Caco-2 (cell line): Measurements from ENCODE around the gene DLX4. TPM values are rescaled to one million over a fixed set of nuclear protein-coding genes. Genes with fewer than 3 reads are reported as not detected.
A peak's percentile ranks its signal among the peaks of the same experiment; 100 is the strongest.

ENCODE experiments used
- BruUV-seq: library from RNA; stranded (reverse); fragments of 400-500 nt; replicated peaks from 2 replicates; lab custom pipeline; 2021; lab: Mats Ljungman, UMichigan
- CTCF ChIA-PET: fragments of 300-600 bp; sonication (Branson Sonifier 250); formaldehyde crosslinking; loops from one replicate; lab custom pipeline; 2022; ENCODE audit warnings: antibody characterized with exemption; lab: Charles Lee
- POLR2A ChIA-PET: fragments of 300-600 bp; sonication (Branson Sonifier 250); formaldehyde crosslinking; loops from one replicate; lab custom pipeline; 2022; ENCODE audit warnings: antibody characterized with exemption; lab: Charles Lee
- DNase-seq, 2 experiments: peaks; one replicate each; pipeline versions ENCODE4 v3.0.0 to v3.0.0-alpha.2; 2020 to 2022
- H3K27me3 ChIP-seq: replicated peaks from 2 replicates; pipeline ENCODE4 v1.6.0; 2011; ENCODE audit warnings: low read length; ENCODE audit not compliant: control insufficient read depth, insufficient read depth
- H3K36me3 ChIP-seq: 2 replicates; pipeline ENCODE4 v1.5.1; 2011; ENCODE audit warnings: low read length; ENCODE audit not compliant: control insufficient read depth, insufficient read depth
- H3K4me1 ChIP-seq: fragments of 250-450 bp; sonication (Bioruptor Pico); 2 replicates; pipeline ENCODE4 v1.5.1; 2020; ENCODE audit warnings: mild to moderate bottlenecking
- H3K4me3 ChIP-seq: 2 replicates; pipeline ENCODE4 v1.5.1; 2011; ENCODE audit warnings: low read depth, mild to moderate bottlenecking, control low read depth, low read length
- H3K9me3 ChIP-seq: fragments of 250-450 bp; sonication (Bioruptor Pico); 2 replicates; pipeline ENCODE4 v1.5.1; 2020; ENCODE audit warnings: mild to moderate bottlenecking, moderate library complexity
- H3K27ac Mint-ChIP-seq: one replicate; pipeline ENCODE4 v1.8.0; 2022; ENCODE audit warnings: mixed read lengths; ENCODE audit not compliant: unreplicated experiment
- H3K27me3 Mint-ChIP-seq: one replicate; pipeline ENCODE4 v1.8.0; 2022; ENCODE audit warnings: mixed read lengths; ENCODE audit not compliant: insufficient read depth, unreplicated experiment
- H3K36me3 Mint-ChIP-seq: one replicate; pipeline ENCODE4 v1.8.0; 2022; ENCODE audit warnings: mild to moderate bottlenecking, mixed read lengths; ENCODE audit not compliant: insufficient read depth, unreplicated experiment
- H3K4me1 Mint-ChIP-seq: one replicate; pipeline ENCODE4 v1.8.0; 2022; ENCODE audit warnings: low read depth, mixed read lengths; ENCODE audit not compliant: unreplicated experiment
- H3K4me3 Mint-ChIP-seq: one replicate; pipeline ENCODE4 v1.8.0; 2022; ENCODE audit warnings: mild to moderate bottlenecking, moderate library complexity, mixed read lengths; ENCODE audit not compliant: unreplicated experiment
- H3K9me3 Mint-ChIP-seq: one replicate; pipeline ENCODE4 v1.8.0; 2022; ENCODE audit warnings: mixed read lengths; ENCODE audit not compliant: unreplicated experiment
- intact Hi-C: fragments of 100-400 bp; cut with micrococcal nuclease; formaldehyde crosslinking; loops from one replicate; pipeline ENCODE4 v1.10.0; 2022; ENCODE audit not compliant: unreplicated experiment
- total RNA-seq: library from RNA; stranded (reverse); gene quantifications from 2 replicates; pipeline ENCODE4 v1.2.3, GENCODE V29; 2022
- TF ChIP-seq, protein P1 (sequence below), 2 experiments: fragments of 200-600 bp in 1 of 2; IDR thresholded peaks; 1 replicate in 1 of 2; 2 replicates in 1 of 2; pipeline versions ENCODE4 v1.5.1 to v1.8.0; 2011 to 2022; ENCODE audit warnings: antibody characterized with exemption in 1 of 2, control low read depth in 1 of 2, inconsistent platforms in 1 of 2, low read depth in 1 of 2, low read length in 1 of 2, mild to moderate bottlenecking in 1 of 2, moderate library complexity in 1 of 2; ENCODE audit not compliant: insufficient read depth in 1 of 2, severe bottlenecking in 1 of 2, unreplicated experiment in 1 of 2

Gene DLX4
- total RNA-seq, 1 experiment from 2014 or later = 27.0 TPM

- no TSS peak for BruUV-seq
- no peaks in the 10 kb centered on the region for H3K36me3 ChIP-seq
Observed at GRCh38 chr17:49946964-49947584, 21.9 kb upstream of the DLX4 start.

GRCh38 chr17:49949634-49950033 is 19.4 kb upstream of the DLX4 start:
- CTCF ChIA-PET = interaction anchor here (0.9 to 4.9 kb wide), 2 partner anchors 9 to 22 kb away, joined by 3 to 45 read pairs; no protein-coding TSS in a partner anchor
- Mint-ChIP-seq H3K4me1 (peaks cover 25% of the 10 kb centered on the region), H3K27ac (peak overlapping the region; percentile 9), H3K36me3 (no peaks in the 10 kb centered on the region), H3K4me3 (no peak overlapping the region), H3K27me3 (no peaks in the 10 kb centered on the region), H3K9me3 (no peaks in the 10 kb centered on the region)
- TF ChIP-seq, protein P1, sequence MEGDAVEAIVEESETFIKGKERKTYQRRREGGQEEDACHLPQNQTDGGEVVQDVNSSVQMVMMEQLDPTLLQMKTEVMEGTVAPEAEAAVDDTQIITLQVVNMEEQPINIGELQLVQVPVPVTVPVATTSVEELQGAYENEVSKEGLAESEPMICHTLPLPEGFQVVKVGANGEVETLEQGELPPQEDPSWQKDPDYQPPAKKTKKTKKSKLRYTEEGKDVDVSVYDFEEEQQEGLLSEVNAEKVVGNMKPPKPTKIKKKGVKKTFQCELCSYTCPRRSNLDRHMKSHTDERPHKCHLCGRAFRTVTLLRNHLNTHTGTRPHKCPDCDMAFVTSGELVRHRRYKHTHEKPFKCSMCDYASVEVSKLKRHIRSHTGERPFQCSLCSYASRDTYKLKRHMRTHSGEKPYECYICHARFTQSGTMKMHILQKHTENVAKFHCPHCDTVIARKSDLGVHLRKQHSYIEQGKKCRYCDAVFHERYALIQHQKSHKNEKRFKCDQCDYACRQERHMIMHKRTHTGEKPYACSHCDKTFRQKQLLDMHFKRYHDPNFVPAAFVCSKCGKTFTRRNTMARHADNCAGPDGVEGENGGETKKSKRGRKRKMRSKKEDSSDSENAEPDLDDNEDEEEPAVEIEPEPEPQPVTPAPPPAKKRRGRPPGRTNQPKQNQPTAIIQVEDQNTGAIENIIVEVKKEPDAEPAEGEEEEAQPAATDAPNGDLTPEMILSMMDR (IDR thresholded peaks at IDR 0.05; ENCODE audit: insufficient read depth in 1 of 2, low read depth in 1 of 2, low read length in 1 of 2, severe bottlenecking in 1 of 2, unreplicated experiment in 1 of 2) = no peak
- POLR2A ChIA-PET = interaction anchor here (0.6 kb wide), 1 partner anchor 10 kb away, joined by 6 read pairs; no protein-coding TSS in a partner anchor
- Histone ChIP-seq H3K4me3 (no peak overlapping the region), H3K27me3 (no peaks in the 10 kb centered on the region), H3K36me3 (no peaks in the 10 kb centered on the region), H3K4me1 (peaks cover 10% of the 10 kb centered on the region), H3K9me3 (no peaks in the 10 kb centered on the region)
- no peak for DNase-seq
- no TSS peak for BruUV-seq
- intact Hi-C loops = no loop called here

More at GRCh38 chr17:49946964-49947584, 21.9 kb upstream of the DLX4 start:
- H3K4me1 ChIP-seq = peaks cover 11% of the 10 kb centered on the region
- H3K4me3 ChIP-seq = no peak overlapping the region
- H3K27me3 Mint-ChIP-seq = no peaks in the 10 kb centered on the region
- intact Hi-C loops = no loop called here
- H3K4me3 Mint-ChIP-seq = no peak overlapping the region
- H3K27ac Mint-ChIP-seq = no peak overlapping the region
- H3K27me3 ChIP-seq = no peaks in the 10 kb centered on the region
- H3K4me1 Mint-ChIP-seq = peaks cover 13% of the 10 kb centered on the region
- ChIA-PET POLR2A (no interaction called here), CTCF (no interaction called here)
- TF ChIP-seq, protein P1 (IDR thresholded peaks at IDR 0.05; ENCODE audit: insufficient read depth in 1 of 2, low read depth in 1 of 2, low read length in 1 of 2, severe bottlenecking in 1 of 2, unreplicated experiment in 1 of 2) = no peak
- H3K9me3 Mint-ChIP-seq = no peaks in the 10 kb centered on the region
- DNase-seq = no peak
- H3K9me3 ChIP-seq = no peaks in the 10 kb centered on the region
- H3K36me3 Mint-ChIP-seq = no peaks in the 10 kb centered on the region

DNA sequence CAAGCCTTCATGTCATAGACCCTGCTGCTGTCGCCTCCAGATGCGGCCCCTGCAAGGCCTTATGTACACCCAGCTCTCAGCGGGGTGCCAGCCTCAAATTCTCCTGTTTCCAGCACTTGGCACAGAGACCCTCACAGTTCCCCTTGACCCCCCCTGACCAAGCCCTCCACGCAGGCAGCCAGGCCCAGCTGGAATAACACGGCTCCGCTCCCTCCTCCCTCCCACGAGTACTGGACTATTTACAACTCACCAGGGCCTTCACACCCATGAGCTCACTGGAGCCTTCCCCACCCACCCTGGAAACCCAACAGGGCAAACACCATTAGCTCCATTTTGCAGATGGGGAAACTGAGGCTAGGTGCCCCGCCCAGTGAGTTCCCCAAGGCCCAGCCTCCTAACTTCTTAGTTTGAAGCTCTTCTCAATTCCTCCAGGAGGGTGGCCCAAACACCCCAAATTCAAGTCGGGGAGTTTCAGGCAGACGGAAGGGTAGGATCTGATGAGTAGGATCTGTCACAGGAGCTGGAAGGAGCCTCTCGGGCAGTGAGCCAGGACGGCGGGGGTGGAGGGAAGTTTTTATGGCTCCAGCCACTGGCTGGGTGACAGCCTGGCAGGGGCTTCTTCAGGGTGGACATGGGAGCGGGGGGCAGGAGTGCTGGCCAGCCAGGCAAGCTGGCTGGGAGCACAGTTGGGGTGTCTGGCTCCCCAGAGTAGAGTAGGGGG is 17.5 kb upstream of the DLX4 start:
- H3K4me3 Mint-ChIP-seq = no peak overlapping the region
- CTCF ChIA-PET = interaction anchor here (0.5 to 4.9 kb wide), 14 partner anchors 11 to 233 kb away, joined by 3 to 45 read pairs (median 8); no protein-coding TSS in a partner anchor
- no peaks in the 10 kb centered on the region for H3K36me3 Mint-ChIP-seq
- Histone ChIP-seq H3K4me1 (peaks cover 10% of the 10 kb centered on the region), H3K4me3 (no peak overlapping the region), H3K36me3 (no peaks in the 10 kb centered on the region), H3K9me3 (no peaks in the 10 kb centered on the region), H3K27me3 (no peaks in the 10 kb centered on the region)
- TF ChIP-seq, protein P1 (IDR thresholded peaks at IDR 0.05; ENCODE audit: insufficient read depth in 1 of 2, low read depth in 1 of 2, low read length in 1 of 2, severe bottlenecking in 1 of 2, unreplicated experiment in 1 of 2) = no peak
- POLR2A ChIA-PET = interaction anchor here (0.5 to 0.6 kb wide), 2 partner anchors 50 to 61 kb away, joined by 3 to 11 read pairs; no protein-coding TSS in a partner anchor
- no peaks in the 10 kb centered on the region for H3K9me3 Mint-ChIP-seq
- peaks cover 25% of the 10 kb centered on the region for H3K4me1 Mint-ChIP-seq
- H3K27ac Mint-ChIP-seq = no peak overlapping the region
- no TSS peak for BruUV-seq
- intact Hi-C loops = loop anchor here (1.0 to 2.0 kb wide), 8 partner anchors 18 to 210 kb away; partner anchors contain the start of genes DLX3 and DLX4
- no peak for DNase-seq
- no peaks in the 10 kb centered on the region for H3K27me3 Mint-ChIP-seq
